ENCODE results near the gene BCL2. TPM values are rescaled to one million over a fixed set of nuclear protein-coding genes. Genes with fewer than 3 reads are reported as not detected.

Gene BCL2
- total and polyA plus RNA-seq, 9 of the 15 experiments (the other 6 are each of a cell fraction or from before 2014, with no cell fraction given) = 0.10 to 1.1 (median 0.65) TPM

GRCh38 chr18:63083020-63083531 is 236.5 kb downstream of the BCL2 start:
- FAIRE-seq = no peak
- H3K79me2 ChIP-seq (ENCODE audit: control insufficient read depth, insufficient read depth, low read length) = no peaks in the 10 kb centered on the region
- H3K4me3 ChIP-seq = no peak overlapping the region
- H3K9ac ChIP-seq (ENCODE audit: insufficient read depth in 1 of 2, low read depth in 2 of 2, low read length in 2 of 2) = no peak overlapping the region
- no peak overlapping the region for H3K27ac ChIP-seq (ENCODE audit: extremely low read depth, low read depth, low read length)
- no peak overlapping the region for H2AFZ ChIP-seq (ENCODE audit: low read depth, low read length)
- peaks cover 0 to 5% of the 10 kb centered on the region in 2 experiments; a peak in 1 of 5 replicates for H3K27me3 ChIP-seq (ENCODE audit: control insufficient read depth in 2 of 2, insufficient read depth in 2 of 2, low read length in 2 of 2)
- no peaks in the 10 kb centered on the region for H3K4me1 ChIP-seq (replicated peaks in 1 of 2; ENCODE audit: control insufficient read depth in 2 of 2, insufficient read depth in 2 of 2, low read length in 2 of 2)
- intact Hi-C loops (cut with micrococcal nuclease) (no loop called here), in situ Hi-C loops (cut with MboI) (no loop called here)
- no peaks in the 10 kb centered on the region for H3K9me3 ChIP-seq (replicated peaks; ENCODE audit: control insufficient read depth, insufficient read depth, low read depth, low read length)
- WGBS (ENCODE audit: insufficient coverage, low coverage, missing lambda C conversion rate) = 0% methylated on average over 7 of the region's 8 CpGs
- ChIA-PET CTCF (ENCODE audit: low intra/inter-chr PET ratio) (no interaction called here), POLR2A (no interaction called here)
- no peak overlapping the region for H3K4me2 ChIP-seq (ENCODE audit: insufficient read depth, low read length)
- no peak for ATAC-seq
- H3K36me3 ChIP-seq (ENCODE audit: control insufficient read depth, insufficient read depth, low read length) = no peaks in the 10 kb centered on the region
- no peaks in the 10 kb centered on the region for H3K9me1 ChIP-seq (ENCODE audit: control insufficient read depth, insufficient read depth, low read length)
- no peak for DNase-seq (ENCODE audit: extremely low read depth in 1 of 4, low spot score in 3 of 4)
- no peaks in the 10 kb centered on the region for H4K20me1 ChIP-seq (replicated peaks; ENCODE audit: control insufficient read depth, insufficient read depth, low read length)
- no TSS peak for BruUV-seq (replicated peaks)
- TF ChIP-seq HNRNPH1 (optimal IDR thresholded peaks at IDR 0.05; ENCODE audit: low read depth, low read length) = no peak
- TF ChIP-seq TSC22D4 (tag; IDR thresholded peaks at IDR 0.05) = no peak
- no peak for TF ChIP-seq SMAD2 (IDR thresholded peaks at IDR 0.05; ENCODE audit: low read depth, low read length)
- TF ChIP-seq ZNF140 (CRISPR knock-in tag; IDR thresholded peaks at IDR 0.05) = no peak
- no peak for TF ChIP-seq JUNB (CRISPR knock-in tag; conservative IDR thresholded peaks at IDR 0.05)
- no peak for TF ChIP-seq ELF1 (tag; IDR thresholded peaks at IDR 0.05)
- TF ChIP-seq ATF4 (CRISPR knock-in tag; IDR thresholded peaks at IDR 0.05) = no peak
- no peak for TF ChIP-seq HSF4 (CRISPR knock-in tag; IDR thresholded peaks at IDR 0.05; ENCODE audit: borderline replicate concordance)
- no peak for TF ChIP-seq NCOA4 (IDR thresholded peaks at IDR 0.05; ENCODE audit: partially characterized antibody)
- no peak for TF ChIP-seq PHTF2 (CRISPR knock-in tag; IDR thresholded peaks at IDR 0.05)
- no peak for TF ChIP-seq ARID3A (IDR thresholded peaks at IDR 0.05; ENCODE audit: borderline replicate concordance, low read depth, low read length)

Data from K562 (cell line).